Kidney (tissue), 14 donors: Measurements from ENCODE around the gene DNAJA2. TPM values are rescaled to one million over a fixed set of nuclear protein-coding genes. Genes with fewer than 3 reads are reported as not detected.

Experiments used
- DNase-seq, 5 donors: peaks; one replicate each; pipeline ENCODE4 v3.0.0-alpha.2; 2013 to 2020
- FAIRE-seq: peaks from 2 replicates; lab custom pipeline; 2012; peaks lifted over from hg19 to GRCh38; lab: Jason Lieb, UNC
- H3K27ac ChIP-seq, 2 donors: one replicate each; pipeline ENCODE4 v1.7.0; 2013; ENCODE audit warnings: low read depth in 2 of 2, low read length in 2 of 2, inconsistent platforms in 1 of 2
- H3K27me3 ChIP-seq: one replicate; pipeline ENCODE4 v1.7.1; 2013; ENCODE audit warnings: low read length, inconsistent platforms; ENCODE audit not compliant: control insufficient read depth, insufficient read depth
- H3K36me3 ChIP-seq, 3 donors: one replicate each; pipeline versions ENCODE4 v1.7.0 to v1.7.1; 2013; ENCODE audit warnings: low read length in 3 of 3, control low read depth in 1 of 3, inconsistent platforms in 1 of 3; ENCODE audit not compliant: insufficient read depth in 3 of 3, control insufficient read depth in 2 of 3
- H3K4me1 ChIP-seq, 3 donors: one replicate each; pipeline versions ENCODE4 v1.7.0 to v1.7.1; 2013; ENCODE audit warnings: low read length in 3 of 3, inconsistent platforms in 1 of 3, low read depth in 1 of 3; ENCODE audit not compliant: control insufficient read depth in 2 of 3, insufficient read depth in 2 of 3
- H3K4me3 ChIP-seq, 3 donors: one replicate each; pipeline versions ENCODE4 v1.7.0 to v1.8.1; 2013; ENCODE audit warnings: low read length in 3 of 3, control low read depth in 1 of 3, inconsistent platforms in 1 of 3
- H3K9ac ChIP-seq, 3 donors: one replicate each; pipeline versions ENCODE4 v1.7.0 to v1.7.1; 2013; ENCODE audit warnings: low read length in 3 of 3, control low read depth in 1 of 3, inconsistent platforms in 1 of 3
- H3K9me3 ChIP-seq, 3 donors: one replicate each; pipeline versions ENCODE4 v1.7.0 to v1.7.1; 2013; ENCODE audit warnings: low read length in 3 of 3, control low read depth in 1 of 3, inconsistent platforms in 1 of 3; ENCODE audit not compliant: control insufficient read depth in 2 of 3, insufficient read depth in 1 of 3
- CTCF ChIP-seq: IDR thresholded peaks from 3 replicates; pipeline ENCODE4 v1.5.1; 2012; ENCODE audit warnings: mild to moderate bottlenecking, moderate library complexity, borderline replicate concordance; ENCODE audit not compliant: insufficient read depth; ENCODE audit errors: extremely low read depth
- intact Hi-C: fragments of 100-400 bp; cut with DNase I; formaldehyde crosslinking; loops from one replicate; pipeline ENCODE4 v1.11.1; 2022
- polyA plus RNA-seq: library from polyadenylated mRNA; stranded (reverse); fragments of 350-450 nt; fragmentation: Illumina TruSeq; extraction: RNeasy Lipid Tissue Mini Kit (QIAGEN cat#74804); gene quantifications from one replicate; pipeline ENCODE4 v1.2.3, GENCODE V29; 2014; ENCODE audit warnings: low read depth, low replicate concordance; ENCODE audit not compliant: insufficient read depth
- total RNA-seq: library from RNA; stranded (reverse); fragmentation: NEBNext Ultra II Directional; extraction: Animal tissue kit (Norgen Biotek cat#: 25700); gene quantifications from one replicate; pipeline ENCODE4 v1.2.1, GENCODE V29; 2021
- donor health status: control.
- donor health status: control.
- donor health status: control.
- donor health status: control.
- donor health status: control.
- donor health status: DM: yes; HTN: yes; CAD: no.
- donor health status: Normal renal cell carcinoma (clear cell type).

Gene DNAJA2
- total and polyA plus RNA-seq, 2 donors from 2014 or later = 47.3 to 54.4 TPM

GRCh38 chr16:46975908-46976470 is 2.5 kb upstream of the DNAJA2 start:
- Histone ChIP-seq H3K9ac (no peak overlapping the region), H3K27me3 (no peaks in the 10 kb centered on the region), H3K4me1 (peaks cover 5 to 11% (median 11%) of the 10 kb centered on the region in 3 donors), H3K4me3 (no peak overlapping the region), H3K9me3 (no peaks in the 10 kb centered on the region), H3K36me3 (peaks cover 0 to 3% (median 0%) of the 10 kb centered on the region in 3 donors), H3K27ac (no peak overlapping the region)
- intact Hi-C loops = no loop called here
- no peak for FAIRE-seq
- DNase-seq = no peak
- TF ChIP-seq CTCF = no peak

GRCh38 chr16:46975165-46975564 is 1.7 kb upstream of the DNAJA2 start:
- H3K9me3 ChIP-seq = no peaks in the 10 kb centered on the region
- peaks cover 0 to 3% (median 0%) of the 10 kb centered on the region in 3 donors for H3K36me3 ChIP-seq
- no peak for TF ChIP-seq CTCF
- no peaks in the 10 kb centered on the region for H3K27me3 ChIP-seq
- peaks cover 5 to 14% (median 11%) of the 10 kb centered on the region in 3 donors for H3K4me1 ChIP-seq
- H3K9ac ChIP-seq = no peak overlapping the region
- no peak overlapping the region for H3K27ac ChIP-seq
- no peak overlapping the region for H3K4me3 ChIP-seq
- no peak for DNase-seq
- no peak for FAIRE-seq
- intact Hi-C loops = no loop called here

GRCh38 chr16:46974352-46974751 is 878 bp upstream of the DNAJA2 start:
- Histone ChIP-seq H3K9me3 (no peaks in the 10 kb centered on the region), H3K4me1 (peaks cover 5 to 18% (median 11%) of the 10 kb centered on the region in 3 donors), H3K27ac (peak overlapping the region in 1 of 2 donors; percentile 96), H3K36me3 (peaks cover 0 to 4% (median 1%) of the 10 kb centered on the region in 3 donors), H3K27me3 (no peaks in the 10 kb centered on the region), H3K4me3 (peak overlapping the region; percentile 69 to 76 (median 69)), H3K9ac (peak overlapping the region in 2 of 3 donors; percentile 58 to 86)
- intact Hi-C loops = no loop called here
- no peak for TF ChIP-seq CTCF
- DNase-seq (peak in 2 of 5 donors; percentile 11 to 25), FAIRE-seq (no peak)
